Kidney epithelial cell (primary cell): ENCODE data around the gene SEMA6C. TPM values are rescaled to one million over a fixed set of nuclear protein-coding genes. Genes with fewer than 3 reads are reported as not detected.
A peak's percentile ranks its signal among the peaks of the same experiment; 100 is the strongest.

Experiments
- DNase-seq: peaks from one replicate; pipeline ENCODE4 v3.0.0-alpha.2; 2010; ENCODE audit warnings: low read depth
- H3K27me3 ChIP-seq: 2 replicates; pipeline ENCODE4 v1.6.0; 2011; ENCODE audit warnings: low read length; ENCODE audit not compliant: control insufficient read depth, insufficient read depth
- H3K36me3 ChIP-seq: 2 replicates; pipeline ENCODE4 v1.5.1; 2011; ENCODE audit warnings: low read length; ENCODE audit not compliant: control insufficient read depth, insufficient read depth
- H3K4me3 ChIP-seq: 2 replicates; pipeline ENCODE4 v1.5.1; 2011; ENCODE audit warnings: low read depth, mild to moderate bottlenecking, control low read depth, low read length
- CTCF ChIP-seq: IDR thresholded peaks from 2 replicates; pipeline ENCODE4 v1.5.1; 2011; ENCODE audit warnings: mild to moderate bottlenecking, moderate library complexity, low read length, control low read depth, inconsistent platforms; ENCODE audit not compliant: insufficient read depth, poor library complexity, severe bottlenecking
- total RNA-seq: library from RNA; depleted of rRNA; stranded (reverse); fragments of >200 nt; gene quantifications from 2 replicates; pipeline ENCODE4 v1.2.3, GENCODE V29; 2015

SEMA6C gene
- total RNA-seq, 1 donor from 2014 or later: 6.9 TPM

- DNase-seq: no peak
- peaks cover 14% of the 10 kb centered on the region for H3K27me3 ChIP-seq
- TF ChIP-seq CTCF: no peak
- peak overlapping the region; percentile 5 for H3K4me3 ChIP-seq
- H3K36me3 ChIP-seq: no peaks in the 10 kb centered on the region
Observed at GRCh38 chr1:151131701-151132334, 14.6 kb downstream of the SEMA6C start.

GRCh38 chr1:151130987-151131586 is 15.3 kb downstream of the SEMA6C start:
- no peak for TF ChIP-seq CTCF
- peak; percentile 63 for DNase-seq
- H3K27me3 ChIP-seq: peaks cover 14% of the 10 kb centered on the region
- peak overlapping the region; percentile 5 for H3K4me3 ChIP-seq
- H3K36me3 ChIP-seq: no peaks in the 10 kb centered on the region

- H3K36me3 ChIP-seq: no peaks in the 10 kb centered on the region
- peaks cover 14% of the 10 kb centered on the region for H3K27me3 ChIP-seq
- DNase-seq: no peak
- no peak overlapping the region for H3K4me3 ChIP-seq
- no peak for TF ChIP-seq CTCF
Observed at GRCh38 chr1:151128800-151129199, 17.6 kb downstream of the SEMA6C start.

GRCh38 chr1:151124763-151125403 is 21.5 kb downstream of the SEMA6C start:
- Histone ChIP-seq H3K27me3 (no peaks in the 10 kb centered on the region), H3K36me3 (no peaks in the 10 kb centered on the region), H3K4me3 (no peak overlapping the region)
- TF ChIP-seq CTCF: no peak
- DNase-seq: no peak

GRCh38 chr1:151113877-151114276 is 32.6 kb downstream of the SEMA6C start:
- DNase-seq: no peak
- no peaks in the 10 kb centered on the region for H3K27me3 ChIP-seq
- no peaks in the 10 kb centered on the region for H3K36me3 ChIP-seq
- no peak overlapping the region for H3K4me3 ChIP-seq
- TF ChIP-seq CTCF: no peak
